Measurements from ENCODE around the gene GSTCD.

Gene GSTCD

GRCh38 chr4:105797225-105797624, 88.6 kb downstream of the GSTCD start:
- H3K4me1 Mint-ChIP-seq (ENCODE audit: low read depth) = no peaks in the 10 kb centered on the region
- peaks cover 35% of the 10 kb centered on the region for H3K9me3 Mint-ChIP-seq
- H3K27ac Mint-ChIP-seq = no peak overlapping the region
- intact Hi-C loops (cut with micrococcal nuclease) = no loop called here
- H3K4me3 Mint-ChIP-seq = no peak overlapping the region
- peaks cover 6% of the 10 kb centered on the region for H3K36me3 Mint-ChIP-seq (ENCODE audit: low read depth)
- no peaks in the 10 kb centered on the region for H3K27me3 Mint-ChIP-seq

- H3K27me3 Mint-ChIP-seq = no peaks in the 10 kb centered on the region
- H3K4me3 Mint-ChIP-seq = no peak overlapping the region
- H3K9me3 Mint-ChIP-seq = no peaks in the 10 kb centered on the region
- H3K27ac Mint-ChIP-seq = no peak overlapping the region
- no peaks in the 10 kb centered on the region for H3K4me1 Mint-ChIP-seq (ENCODE audit: low read depth)
- H3K36me3 Mint-ChIP-seq (ENCODE audit: low read depth) = no peaks in the 10 kb centered on the region
- intact Hi-C loops (cut with micrococcal nuclease) = no loop called here
These were observed 97.0 kb downstream of the GSTCD start for GRCh38 chr4:105805501-105806120.

DNA sequence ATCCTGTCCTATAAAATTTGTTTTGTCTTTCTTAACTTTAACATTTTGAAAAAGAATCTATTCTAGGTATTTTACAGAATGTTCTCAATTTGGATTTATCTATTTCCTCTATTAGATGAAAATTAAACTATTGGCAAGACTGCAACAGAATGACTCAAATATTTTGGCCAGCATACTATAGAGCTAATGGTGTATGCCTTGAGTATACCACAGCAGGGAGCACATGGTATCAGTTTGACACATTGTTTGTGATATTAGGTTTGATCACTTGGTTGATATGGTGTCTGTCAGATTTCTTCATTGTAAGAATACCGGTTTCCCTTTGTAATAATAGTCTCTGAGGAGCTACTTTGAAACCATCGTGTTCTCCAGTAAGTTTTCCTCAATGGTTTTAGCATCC, 98.9 kb downstream of the GSTCD start:
- H3K27ac Mint-ChIP-seq = no peak overlapping the region
- H3K4me3 Mint-ChIP-seq = no peak overlapping the region
- no peaks in the 10 kb centered on the region for H3K27me3 Mint-ChIP-seq
- intact Hi-C loops (cut with micrococcal nuclease) = no loop called here
- H3K9me3 Mint-ChIP-seq = no peaks in the 10 kb centered on the region
- H3K36me3 Mint-ChIP-seq (ENCODE audit: low read depth) = no peaks in the 10 kb centered on the region
- no peaks in the 10 kb centered on the region for H3K4me1 Mint-ChIP-seq (ENCODE audit: low read depth)

GRCh38 chr4:105808030-105808749, 99.6 kb downstream of the GSTCD start:
- intact Hi-C loops (cut with micrococcal nuclease) = no loop called here
- Mint-ChIP-seq H3K36me3 (ENCODE audit: low read depth) (no peaks in the 10 kb centered on the region), H3K4me1 (ENCODE audit: low read depth) (no peaks in the 10 kb centered on the region), H3K27me3 (no peaks in the 10 kb centered on the region), H3K9me3 (no peaks in the 10 kb centered on the region), H3K27ac (no peak overlapping the region), H3K4me3 (no peak overlapping the region)

- intact Hi-C loops (cut with micrococcal nuclease) = no loop called here
- Mint-ChIP-seq H3K27ac (no peak overlapping the region), H3K4me1 (ENCODE audit: low read depth) (no peaks in the 10 kb centered on the region)
These were observed 100.1 kb downstream of the GSTCD start for GRCh38 chr4:105808750-105809041.

DNA sequence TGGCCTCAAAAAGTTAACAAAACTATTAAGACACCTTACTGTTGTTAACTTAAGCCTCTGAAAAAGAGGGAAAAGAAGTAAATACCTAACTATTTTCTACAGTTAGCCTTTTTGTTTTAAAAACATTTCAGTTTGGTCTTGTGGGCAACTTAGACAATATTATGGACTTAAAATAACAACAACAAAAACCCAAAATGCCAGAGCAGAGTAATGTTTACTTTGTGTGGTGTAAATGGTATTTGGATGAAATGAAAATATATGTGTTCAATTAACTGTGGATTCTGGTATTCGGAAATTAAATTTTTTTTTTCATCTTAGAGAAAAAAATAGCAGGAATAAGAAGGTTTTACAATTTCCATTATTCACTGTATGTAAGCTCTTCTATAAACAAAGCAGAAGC, 107.1 kb downstream of the GSTCD start:
- no peaks in the 10 kb centered on the region for H3K4me1 Mint-ChIP-seq (ENCODE audit: low read depth)
- intact Hi-C loops (cut with micrococcal nuclease) = no loop called here
- H3K4me3 Mint-ChIP-seq = no peak overlapping the region
- no peaks in the 10 kb centered on the region for H3K9me3 Mint-ChIP-seq
- H3K27ac Mint-ChIP-seq = no peak overlapping the region
- H3K36me3 Mint-ChIP-seq (ENCODE audit: low read depth) = no peaks in the 10 kb centered on the region
- no peaks in the 10 kb centered on the region for H3K27me3 Mint-ChIP-seq

More at GRCh38 chr4:105808750-105809041, 100.1 kb downstream of the GSTCD start:
- H3K9me3 Mint-ChIP-seq = no peaks in the 10 kb centered on the region
- no peaks in the 10 kb centered on the region for H3K36me3 Mint-ChIP-seq (ENCODE audit: low read depth)
- H3K4me3 Mint-ChIP-seq = no peak overlapping the region
- no peaks in the 10 kb centered on the region for H3K27me3 Mint-ChIP-seq

GRCh38 chr4:105822061-105822460, 113.5 kb downstream of the GSTCD start:
- Mint-ChIP-seq H3K27ac (no peak overlapping the region), H3K9me3 (no peaks in the 10 kb centered on the region), H3K4me3 (no peak overlapping the region), H3K27me3 (no peaks in the 10 kb centered on the region), H3K36me3 (ENCODE audit: low read depth) (peaks cover 5% of the 10 kb centered on the region), H3K4me1 (ENCODE audit: low read depth) (no peaks in the 10 kb centered on the region)
- intact Hi-C loops (cut with micrococcal nuclease) = no loop called here

DNA sequence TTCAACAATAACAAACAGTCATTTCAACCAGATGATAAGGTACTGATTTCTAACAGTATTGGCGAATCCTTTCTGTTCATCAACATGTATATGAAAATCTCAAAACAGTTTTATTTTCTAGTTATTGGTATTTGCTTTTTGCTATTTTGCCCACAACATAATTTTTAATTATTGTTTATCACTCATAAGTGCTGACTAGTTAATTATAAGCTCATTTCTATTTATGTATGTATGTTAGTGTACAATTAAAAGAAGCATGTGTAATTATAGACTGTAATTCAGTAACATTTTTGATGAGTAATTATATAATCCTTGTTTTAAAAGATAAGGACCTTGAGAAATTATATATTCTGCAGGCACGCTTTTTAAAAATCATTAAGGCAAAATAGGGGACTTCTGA, 119.5 kb downstream of the GSTCD start:
- Mint-ChIP-seq H3K27me3 (no peaks in the 10 kb centered on the region), H3K4me3 (no peak overlapping the region), H3K9me3 (peaks cover 9% of the 10 kb centered on the region), H3K27ac (no peak overlapping the region), H3K36me3 (ENCODE audit: low read depth) (peaks cover 5% of the 10 kb centered on the region), H3K4me1 (ENCODE audit: low read depth) (no peaks in the 10 kb centered on the region)
- intact Hi-C loops (cut with micrococcal nuclease) = no loop called here

GRCh38 chr4:105831189-105831588, 122.6 kb downstream of the GSTCD start:
- peaks cover 9% of the 10 kb centered on the region for H3K9me3 Mint-ChIP-seq
- H3K27me3 Mint-ChIP-seq = no peaks in the 10 kb centered on the region
- no peak overlapping the region for H3K4me3 Mint-ChIP-seq
- intact Hi-C loops (cut with micrococcal nuclease) = no loop called here
- no peak overlapping the region for H3K27ac Mint-ChIP-seq
- H3K36me3 Mint-ChIP-seq (ENCODE audit: low read depth) = peaks cover 13% of the 10 kb centered on the region
- H3K4me1 Mint-ChIP-seq (ENCODE audit: low read depth) = no peaks in the 10 kb centered on the region

DNA sequence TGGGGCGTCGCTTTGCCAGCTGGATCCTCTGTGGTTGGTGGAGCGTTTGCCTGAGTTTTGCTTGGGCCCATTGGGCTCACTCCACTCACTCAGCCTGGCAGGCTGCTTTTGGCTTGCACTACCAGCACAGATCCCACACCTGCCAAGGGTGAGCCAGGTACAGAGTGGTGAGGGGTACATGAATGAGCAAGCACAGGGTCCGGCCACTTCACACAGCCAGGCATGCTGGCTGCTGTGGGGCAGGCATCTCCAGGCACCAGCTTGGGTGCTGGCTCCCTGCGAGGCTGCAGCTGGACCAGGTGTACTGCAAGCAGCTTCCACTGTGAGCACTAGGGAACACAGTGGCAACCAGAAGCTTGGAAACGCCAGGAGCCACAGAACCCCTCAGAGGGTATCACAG, 126.6 kb downstream of the GSTCD start:
- no peaks in the 10 kb centered on the region for H3K27me3 Mint-ChIP-seq
- no peak overlapping the region for H3K4me3 Mint-ChIP-seq
- intact Hi-C loops (cut with micrococcal nuclease) = no loop called here
- H3K9me3 Mint-ChIP-seq = no peaks in the 10 kb centered on the region
- H3K27ac Mint-ChIP-seq = no peak overlapping the region
- H3K36me3 Mint-ChIP-seq (ENCODE audit: low read depth) = peaks cover 17% of the 10 kb centered on the region
- no peaks in the 10 kb centered on the region for H3K4me1 Mint-ChIP-seq (ENCODE audit: low read depth)

GRCh38 chr4:105836537-105836936, 128.0 kb downstream of the GSTCD start:
- H3K36me3 Mint-ChIP-seq (ENCODE audit: low read depth) = peaks cover 19% of the 10 kb centered on the region
- no peak overlapping the region for H3K27ac Mint-ChIP-seq
- no peaks in the 10 kb centered on the region for H3K27me3 Mint-ChIP-seq

DNA sequence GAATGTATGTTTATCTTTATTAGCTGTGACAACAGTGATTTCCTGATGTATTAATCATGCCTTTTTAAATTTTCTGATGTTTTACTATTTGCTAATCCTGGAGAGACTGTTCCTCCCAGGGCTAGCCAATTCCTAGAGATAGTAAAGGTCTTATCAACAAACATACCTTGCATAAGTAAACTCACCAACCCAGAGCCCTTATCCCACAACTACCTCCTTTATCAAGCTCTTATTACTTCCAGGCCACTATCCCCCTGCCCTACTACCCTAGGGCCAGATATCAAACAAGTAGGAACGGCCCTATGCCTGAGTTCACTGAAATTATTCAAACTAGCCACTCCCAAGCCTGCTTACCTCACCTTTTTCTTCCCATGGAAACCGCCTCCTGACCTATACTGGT, 128.5 kb downstream of the GSTCD start:
- H3K4me1 Mint-ChIP-seq (ENCODE audit: low read depth) = no peaks in the 10 kb centered on the region
- peaks cover 22% of the 10 kb centered on the region for H3K36me3 Mint-ChIP-seq (ENCODE audit: low read depth)
- no peak overlapping the region for H3K27ac Mint-ChIP-seq
- H3K4me3 Mint-ChIP-seq = no peak overlapping the region
- H3K9me3 Mint-ChIP-seq = no peaks in the 10 kb centered on the region
- intact Hi-C loops (cut with micrococcal nuclease) = no loop called here
- no peaks in the 10 kb centered on the region for H3K27me3 Mint-ChIP-seq

More at GRCh38 chr4:105836537-105836936, 128.0 kb downstream of the GSTCD start:
- Mint-ChIP-seq H3K4me3 (no peak overlapping the region), H3K4me1 (ENCODE audit: low read depth) (no peaks in the 10 kb centered on the region), H3K9me3 (no peaks in the 10 kb centered on the region)
- intact Hi-C loops (cut with micrococcal nuclease) = no loop called here

- Mint-ChIP-seq H3K27me3 (no peaks in the 10 kb centered on the region), H3K27ac (no peak overlapping the region), H3K9me3 (no peaks in the 10 kb centered on the region), H3K36me3 (ENCODE audit: low read depth) (peaks cover 24% of the 10 kb centered on the region), H3K4me3 (no peak overlapping the region), H3K4me1 (ENCODE audit: low read depth) (no peaks in the 10 kb centered on the region)
- intact Hi-C loops (cut with micrococcal nuclease) = no loop called here
These were observed 129.5 kb downstream of the GSTCD start for GRCh38 chr4:105838082-105838481.

DNA sequence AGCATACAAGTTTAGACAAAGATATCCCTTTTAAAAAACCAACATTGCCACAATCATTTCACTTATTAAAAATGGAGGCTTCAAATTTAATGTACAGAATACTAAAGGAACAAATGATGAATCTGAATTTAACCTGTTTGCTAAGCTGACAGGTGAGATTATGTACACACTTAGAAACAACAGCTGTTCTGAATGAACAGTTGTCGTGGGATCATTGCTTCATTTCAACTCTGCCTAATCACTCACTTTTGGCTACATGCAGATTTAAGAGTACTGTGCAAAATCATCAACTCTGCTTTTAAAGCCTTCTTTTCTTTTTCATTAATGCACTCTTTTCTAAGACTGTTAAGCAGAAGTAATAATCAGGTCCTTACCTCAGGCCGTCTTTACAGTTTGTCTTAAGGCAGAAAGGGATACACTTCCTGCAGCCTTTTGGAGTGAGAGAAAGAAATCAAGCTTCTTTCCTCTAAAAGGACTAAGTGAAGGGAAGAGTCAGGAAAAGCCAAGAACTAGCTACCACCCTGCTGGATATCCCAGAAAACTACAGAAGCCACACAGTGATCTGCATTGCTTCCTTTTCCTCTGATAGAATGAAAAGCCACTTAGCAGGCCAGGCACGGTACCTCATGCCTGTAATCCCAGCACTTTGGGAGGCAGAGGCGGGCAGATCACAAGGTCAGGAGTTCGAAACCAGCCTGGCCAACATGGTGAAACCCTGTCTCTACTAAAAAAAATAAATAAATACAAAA, 132.0 kb downstream of the GSTCD start:
- intact Hi-C loops (cut with micrococcal nuclease) = no loop called here
- no peaks in the 10 kb centered on the region for H3K9me3 Mint-ChIP-seq
- H3K4me3 Mint-ChIP-seq = no peak overlapping the region
- H3K27ac Mint-ChIP-seq = no peak overlapping the region
- H3K36me3 Mint-ChIP-seq (ENCODE audit: low read depth) = peaks cover 22% of the 10 kb centered on the region
- no peaks in the 10 kb centered on the region for H3K27me3 Mint-ChIP-seq
- H3K4me1 Mint-ChIP-seq (ENCODE audit: low read depth) = no peaks in the 10 kb centered on the region

Measured in dendritic cell treated with granulocyte-macrophage colony-stimulating factor and Interleukin-4, amounts not matched to agents 40 ng/mL and 50 ng/mL, for 4 days (primary cell).